GM12878 (cell line): ENCODE measurements around the gene GNAL. TPM values are rescaled to one million over a fixed set of nuclear protein-coding genes. Genes with fewer than 3 reads are reported as not detected.

ENCODE experiments used
- ATAC-seq: fragments of 200-7000 bp; cut with Tn5 transposase; 3 replicates; pipeline ENCODE4 v1.9.1; 2020; ENCODE audit warnings: mild to moderate bottlenecking, moderate library complexity
- BruUV-seq: library from RNA; stranded (reverse); fragments of 400-500 nt; replicated peaks from 2 replicates; lab custom pipeline; 2021; lab: Mats Ljungman, UMichigan
- CTCF ChIA-PET: fragments of 300-600 bp; sonication (Branson Sonifier 250); formaldehyde crosslinking; extraction: SDS; loops from one replicate; lab custom pipeline; 2021; ENCODE audit warnings: inconsistent platforms; lab: Yijun Ruan, JAX
- POLR2A ChIA-PET: fragments of 350-600 bp; formaldehyde crosslinking; extraction: SDS; loops from one replicate; lab custom pipeline; 2021; ENCODE audit warnings: inconsistent platforms; lab: Charles Lee
- RAD21 ChIA-PET: fragments of 300-600 bp; sonication (Branson Sonifier 250); formaldehyde crosslinking; loops from one replicate; lab custom pipeline; 2023; ENCODE audit warnings: antibody characterized with exemption; ENCODE audit not compliant: unreplicated experiment; lab: Charles Lee
- SMC1A ChIA-PET: fragments of 300-600 bp; sonication (Branson Sonifier 250); formaldehyde crosslinking; loops from one replicate; lab custom pipeline; 2023; ENCODE audit not compliant: unreplicated experiment, uncharacterized antibody; lab: Charles Lee
- DNase-seq: peaks from one replicate; pipeline ENCODE4 v3.0.0-alpha.2; 2011; ENCODE audit warnings: low read depth, low spot score
- FAIRE-seq: peaks from 3 replicates; lab custom pipeline; 2011; peaks lifted over from hg19 to GRCh38; lab: Jason Lieb, UNC
- H2AFZ ChIP-seq: 2 replicates; pipeline ENCODE4 v1.6.0; 2011; ENCODE audit warnings: low read depth, low read length, control low read depth; ENCODE audit not compliant: control insufficient read depth
- H3K27ac ChIP-seq: 2 replicates; pipeline ENCODE4 v1.5.1; 2011; ENCODE audit warnings: control low read depth; ENCODE audit not compliant: control insufficient read depth, insufficient read depth
- H3K27me3 ChIP-seq, 2 experiments: replicated peaks in 1 of 2; 2 replicates each; pipeline versions ENCODE4 v1.6.0 to v1.6.1; 2011; ENCODE audit warnings: low read length in 1 of 2; ENCODE audit not compliant: control insufficient read depth in 2 of 2, insufficient read depth in 2 of 2
- H3K36me3 ChIP-seq, 2 experiments: 2 replicates each; pipeline ENCODE4 v1.5.1; 2011; ENCODE audit warnings: low read length in 1 of 2; ENCODE audit not compliant: control insufficient read depth in 2 of 2, insufficient read depth in 2 of 2
- H3K4me1 ChIP-seq: 2 replicates; pipeline ENCODE4 v1.6.1; 2011; ENCODE audit warnings: mild to moderate bottlenecking, low read length, moderate library complexity, mixed read lengths; ENCODE audit not compliant: control insufficient read depth, insufficient read depth
- H3K4me2 ChIP-seq: 2 replicates; pipeline ENCODE4 v1.6.0; 2011; ENCODE audit warnings: control low read depth; ENCODE audit not compliant: control insufficient read depth, insufficient read depth
- H3K4me3 ChIP-seq: fragments of 200-600 bp; sonication (generic); 2 replicates; pipeline ENCODE4 v1.5.1; 2016
- H3K79me2 ChIP-seq: 2 replicates; pipeline ENCODE4 v1.6.0; 2011; ENCODE audit warnings: low read length; ENCODE audit not compliant: control insufficient read depth, insufficient read depth
- H3K9ac ChIP-seq: 2 replicates; pipeline ENCODE4 v1.8.0; 2011; ENCODE audit warnings: low read length, control low read depth, mixed read lengths; ENCODE audit not compliant: control insufficient read depth, insufficient read depth
- H3K9me3 ChIP-seq: replicated peaks from 3 replicates; pipeline ENCODE4 v1.5.1; 2011; ENCODE audit warnings: mild to moderate bottlenecking, low read length; ENCODE audit not compliant: control insufficient read depth, insufficient read depth
- H4K20me1 ChIP-seq: 2 replicates; pipeline ENCODE4 v1.6.0; 2011; ENCODE audit not compliant: control insufficient read depth, insufficient read depth
- BCL11A ChIP-seq: IDR thresholded peaks from 2 replicates; pipeline ENCODE4 v1.6.1; 2011; ENCODE audit warnings: low read depth, low read length
- FOS ChIP-seq: IDR thresholded peaks from 3 replicates; pipeline ENCODE4 v1.6.1; 2011; ENCODE audit warnings: borderline replicate concordance; ENCODE audit not compliant: insufficient read length; ENCODE audit errors: extremely low read depth
- SMAD1 ChIP-seq: fragments of 450-650 bp; IDR thresholded peaks from 2 replicates; pipeline ENCODE4 v1.6.1; 2018; ENCODE audit warnings: mild to moderate bottlenecking, low read depth; ENCODE audit not compliant: partially characterized antibody
- TAF1 ChIP-seq: IDR thresholded peaks from 2 replicates; pipeline ENCODE4 v1.6.1; 2011; ENCODE audit warnings: mild to moderate bottlenecking, low read depth, low read length, borderline replicate concordance
- TBL1XR1 ChIP-seq: IDR thresholded peaks from 2 replicates; pipeline ENCODE4 v1.6.1; 2012; ENCODE audit warnings: low read depth, low read length, improper control_type of control experiment
- ZZZ3 ChIP-seq: IDR thresholded peaks from 2 replicates; pipeline ENCODE4 v1.6.1; 2011; ENCODE audit warnings: low read depth; ENCODE audit not compliant: control insufficient read depth, insufficient read length
- WGBS: methylation state at CpG from one replicate; pipeline ENCODE4 v1.1.6; 2016; ENCODE audit warnings: low lambda C conversion rate; ENCODE audit not compliant: insufficient replicate concordance, insufficient coverage; ENCODE audit errors: missing lambda C conversion rate; 5-methylcytosine and 5-hydroxymethylcytosine counted together
- in situ Hi-C: fragments of 300-500 bp; cut with MboI; formaldehyde crosslinking; loops from 9 replicates; pipeline ENCODE4 v1.14.3; 2018; ENCODE audit warnings: mixed read lengths
- intact Hi-C: fragments of 100-400 bp; cut with micrococcal nuclease; formaldehyde crosslinking; loops from one replicate; pipeline ENCODE4 v1.14.2; 2022; ENCODE audit not compliant: unreplicated experiment
- polyA plus RNA-seq, 11 experiments: library from polyadenylated mRNA; depleted of rRNA in 4 of 11; unstranded in 6 of 11; stranded (reverse) in 5 of 11; fragments of >200 nt; fragmentation: Nextera tagmentation in 4 of 11; fragmentation: Illumina TruSeq in 1 of 11; extraction: Ambion mirVana in 4 of 11; extraction: Trizol in 1 of 11; gene quantifications; 1 replicate in 1 of 11; 2 replicates in 10 of 11; pipeline versions ENCODE4 v1.2.1 to v1.2.3, GENCODE V29; 2011 to 2016; ENCODE audit warnings: inconsistent platforms in 2 of 11, missing spikeins in 2 of 11, low read depth in 1 of 11
- total RNA-seq, 4 experiments: library from RNA; depleted of rRNA in 3 of 4; stranded (reverse); fragments of >200 nt in 3 of 4; fragmentation: Illumina TruSeq in 1 of 4; extraction: Trizol in 1 of 4; gene quantifications; 2 replicates each; pipeline versions ENCODE4 v1.2.1 to v1.2.3, GENCODE V29; 2013 to 2021
- TF ChIP-seq, protein P1 (sequence below): IDR thresholded peaks from 2 replicates; pipeline ENCODE4 v1.6.1; 2012; ENCODE audit warnings: improper control_type of control experiment, low read depth, low read length; ENCODE audit not compliant: insufficient replicate concordance
- TF ChIP-seq, protein P2 (sequence below): IDR thresholded peaks from 2 replicates; pipeline ENCODE4 v1.6.1; 2011; ENCODE audit warnings: mild to moderate bottlenecking, low read depth, low read length, moderate library complexity; ENCODE audit not compliant: insufficient replicate concordance

The GNAL gene
- total and polyA plus RNA-seq, 10 of the 15 experiments (the other 5 are each of a cell fraction or from before 2014, with no cell fraction given): 0.02 to 0.39 (median 0.05) TPM; not detected in 5

GRCh38 chr18:11672198-11672597 lies 16.9 kb upstream of the GNAL start (continued):
- TF ChIP-seq, protein P1, sequence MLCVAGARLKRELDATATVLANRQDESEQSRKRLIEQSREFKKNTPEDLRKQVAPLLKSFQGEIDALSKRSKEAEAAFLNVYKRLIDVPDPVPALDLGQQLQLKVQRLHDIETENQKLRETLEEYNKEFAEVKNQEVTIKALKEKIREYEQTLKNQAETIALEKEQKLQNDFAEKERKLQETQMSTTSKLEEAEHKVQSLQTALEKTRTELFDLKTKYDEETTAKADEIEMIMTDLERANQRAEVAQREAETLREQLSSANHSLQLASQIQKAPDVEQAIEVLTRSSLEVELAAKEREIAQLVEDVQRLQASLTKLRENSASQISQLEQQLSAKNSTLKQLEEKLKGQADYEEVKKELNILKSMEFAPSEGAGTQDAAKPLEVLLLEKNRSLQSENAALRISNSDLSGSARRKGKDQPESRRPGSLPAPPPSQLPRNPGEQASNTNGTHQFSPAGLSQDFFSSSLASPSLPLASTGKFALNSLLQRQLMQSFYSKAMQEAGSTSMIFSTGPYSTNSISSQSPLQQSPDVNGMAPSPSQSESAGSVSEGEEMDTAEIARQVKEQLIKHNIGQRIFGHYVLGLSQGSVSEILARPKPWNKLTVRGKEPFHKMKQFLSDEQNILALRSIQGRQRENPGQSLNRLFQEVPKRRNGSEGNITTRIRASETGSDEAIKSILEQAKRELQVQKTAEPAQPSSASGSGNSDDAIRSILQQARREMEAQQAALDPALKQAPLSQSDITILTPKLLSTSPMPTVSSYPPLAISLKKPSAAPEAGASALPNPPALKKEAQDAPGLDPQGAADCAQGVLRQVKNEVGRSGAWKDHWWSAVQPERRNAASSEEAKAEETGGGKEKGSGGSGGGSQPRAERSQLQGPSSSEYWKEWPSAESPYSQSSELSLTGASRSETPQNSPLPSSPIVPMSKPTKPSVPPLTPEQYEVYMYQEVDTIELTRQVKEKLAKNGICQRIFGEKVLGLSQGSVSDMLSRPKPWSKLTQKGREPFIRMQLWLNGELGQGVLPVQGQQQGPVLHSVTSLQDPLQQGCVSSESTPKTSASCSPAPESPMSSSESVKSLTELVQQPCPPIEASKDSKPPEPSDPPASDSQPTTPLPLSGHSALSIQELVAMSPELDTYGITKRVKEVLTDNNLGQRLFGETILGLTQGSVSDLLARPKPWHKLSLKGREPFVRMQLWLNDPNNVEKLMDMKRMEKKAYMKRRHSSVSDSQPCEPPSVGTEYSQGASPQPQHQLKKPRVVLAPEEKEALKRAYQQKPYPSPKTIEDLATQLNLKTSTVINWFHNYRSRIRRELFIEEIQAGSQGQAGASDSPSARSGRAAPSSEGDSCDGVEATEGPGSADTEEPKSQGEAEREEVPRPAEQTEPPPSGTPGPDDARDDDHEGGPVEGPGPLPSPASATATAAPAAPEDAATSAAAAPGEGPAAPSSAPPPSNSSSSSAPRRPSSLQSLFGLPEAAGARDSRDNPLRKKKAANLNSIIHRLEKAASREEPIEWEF: no peak
- TF ChIP-seq TAF1: no peak
- no peak for TF ChIP-seq SMAD1
- no peak for TF ChIP-seq TBL1XR1
- TF ChIP-seq, protein P2, sequence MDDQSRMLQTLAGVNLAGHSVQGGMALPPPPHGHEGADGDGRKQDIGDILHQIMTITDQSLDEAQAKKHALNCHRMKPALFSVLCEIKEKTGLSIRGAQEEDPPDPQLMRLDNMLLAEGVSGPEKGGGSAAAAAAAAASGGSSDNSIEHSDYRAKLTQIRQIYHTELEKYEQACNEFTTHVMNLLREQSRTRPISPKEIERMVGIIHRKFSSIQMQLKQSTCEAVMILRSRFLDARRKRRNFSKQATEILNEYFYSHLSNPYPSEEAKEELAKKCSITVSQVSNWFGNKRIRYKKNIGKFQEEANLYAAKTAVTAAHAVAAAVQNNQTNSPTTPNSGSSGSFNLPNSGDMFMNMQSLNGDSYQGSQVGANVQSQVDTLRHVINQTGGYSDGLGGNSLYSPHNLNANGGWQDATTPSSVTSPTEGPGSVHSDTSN: no peak

DNA sequence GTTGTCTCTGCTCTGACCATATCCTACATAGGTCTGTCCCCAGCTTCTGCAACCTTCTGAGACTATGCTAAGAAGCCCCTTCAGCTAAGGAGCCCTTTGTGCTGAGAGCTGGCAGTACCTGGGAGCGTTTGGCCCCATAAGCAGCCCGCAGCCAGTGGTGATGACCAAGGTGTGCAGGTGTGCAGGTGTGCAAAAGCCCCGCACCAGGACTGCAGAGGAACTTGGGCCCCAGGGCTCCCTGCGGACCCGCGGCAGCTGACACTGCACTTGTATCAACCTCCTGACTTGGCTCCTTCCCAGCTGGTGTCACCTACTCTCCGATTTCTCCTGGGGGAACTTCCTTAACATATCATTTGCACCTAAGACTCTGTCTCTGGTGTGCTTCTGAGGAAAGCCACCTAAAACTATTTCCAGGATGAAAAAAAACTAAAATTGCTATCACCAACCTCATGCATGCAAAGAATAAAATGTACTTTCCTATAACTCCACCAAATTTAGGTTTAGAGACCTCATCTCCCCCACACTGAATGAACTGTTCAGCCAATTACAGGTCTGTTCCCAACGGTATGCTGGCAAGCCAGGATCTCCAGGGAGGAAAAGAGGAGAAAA lies 16.1 kb upstream of the GNAL start:
- Histone ChIP-seq H3K27ac (no peak overlapping the region), H3K4me2 (no peak overlapping the region), H3K9ac (no peak overlapping the region), H3K4me1 (no peaks in the 10 kb centered on the region), H3K27me3 (no peaks in the 10 kb centered on the region; a peak in 1 of 4 replicates), H3K4me3 (no peak overlapping the region), H2AFZ (no peak overlapping the region), H3K9me3 (no peaks in the 10 kb centered on the region), H3K79me2 (no peaks in the 10 kb centered on the region), H4K20me1 (no peaks in the 10 kb centered on the region), H3K36me3 (no peaks in the 10 kb centered on the region)
- ChIA-PET SMC1A (no interaction called here), POLR2A (no interaction called here), CTCF (interaction anchor here (1.4 kb wide), 1 partner anchor 18 kb away, joined by 3 read pairs; no protein-coding TSS in a partner anchor), RAD21 (no interaction called here)
- TF ChIP-seq FOS: no peak
- no peak for TF ChIP-seq BCL11A
- no peak for TF ChIP-seq ZZZ3
- no peak for TF ChIP-seq TAF1
- 29% methylated on average over 6 of the region's 8 CpGs for WGBS
- in situ Hi-C loops (no loop called here), intact Hi-C loops (no loop called here)
- DNase-seq (no peak), ATAC-seq (no peak), FAIRE-seq (no peak)
- BruUV-seq: no TSS peak
